Epidermal melanocyte (primary cell): ENCODE results near the gene NUCKS1.
"Not testable (repeated sequence)": the region's sequence is repeated elsewhere in the genome, so short reads cannot be mapped to it uniquely, and the experiment has no call there.

Source experiments
- DNase-seq: peaks from one replicate; pipeline ENCODE4 v3.0.0; 2011; ENCODE audit warnings: low spot score; ENCODE audit not compliant: insufficient read length

NUCKS1 gene

DNA sequence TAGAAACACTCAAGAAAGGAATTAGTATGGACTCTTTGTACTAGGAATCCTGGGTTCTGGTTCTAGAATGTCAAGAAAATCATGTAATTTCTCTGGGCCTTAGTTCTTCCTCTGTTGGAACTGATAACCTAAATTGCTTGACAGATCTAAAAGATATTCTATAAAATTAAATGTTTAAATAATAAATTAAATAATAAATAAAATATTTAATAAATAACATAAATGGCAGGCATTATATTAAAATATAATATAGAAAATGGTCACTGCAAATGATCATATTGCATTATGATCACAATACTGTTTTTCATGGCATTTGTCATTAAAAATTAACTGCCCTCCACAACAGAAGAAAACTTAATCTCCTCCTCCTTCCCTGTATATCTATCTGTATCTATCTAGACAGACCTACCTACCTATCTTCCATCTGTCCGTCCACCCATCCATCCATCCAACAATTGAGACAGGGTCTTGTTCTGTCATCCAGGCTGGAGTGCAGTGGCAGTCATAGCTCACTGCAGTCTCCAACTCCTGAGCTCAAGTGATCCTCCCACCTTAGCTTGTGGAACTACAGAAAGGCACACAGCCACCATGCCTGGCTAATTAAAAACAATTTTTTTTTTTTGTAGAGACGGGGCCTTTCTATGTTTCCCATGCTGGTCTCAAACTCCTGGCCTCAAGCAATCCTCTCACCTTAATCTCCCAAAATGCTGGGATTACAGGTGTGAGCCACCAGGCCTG lies 16.4 kb downstream of the NUCKS1 start:
- DNase-seq = no peak

DNA sequence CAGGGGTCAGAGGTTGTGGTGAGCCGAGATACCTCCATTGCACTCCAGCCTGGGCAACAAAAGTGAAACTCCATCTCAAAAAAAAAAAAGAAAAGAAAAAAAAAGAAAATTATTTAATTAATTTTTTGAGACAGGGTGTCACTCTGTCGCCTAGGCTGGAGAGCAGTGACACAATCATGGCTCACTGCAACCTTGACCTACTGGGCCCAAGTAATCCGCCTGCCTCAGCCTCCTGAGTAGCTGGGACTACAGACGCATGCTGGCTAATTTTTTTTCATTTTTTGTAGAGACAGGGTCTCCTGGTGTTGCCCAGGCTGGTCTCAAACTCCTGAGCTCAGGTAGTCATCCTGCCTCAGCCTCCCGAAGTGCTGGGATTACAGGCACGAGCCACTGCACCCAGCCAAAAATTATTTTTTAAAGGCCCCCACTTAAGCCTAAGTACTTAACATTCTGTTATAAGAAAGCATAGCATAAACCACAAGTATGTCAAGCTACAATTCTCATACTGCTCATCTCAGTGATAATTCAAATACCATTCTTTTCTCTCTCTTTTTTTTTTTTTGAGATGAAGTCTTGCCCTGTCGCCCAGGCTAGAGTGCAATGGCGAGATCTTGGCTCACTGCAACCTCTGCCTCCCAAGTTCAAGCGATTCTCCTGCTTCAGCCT lies 19.9 kb downstream of the NUCKS1 start:
- DNase-seq = no peak

DNA sequence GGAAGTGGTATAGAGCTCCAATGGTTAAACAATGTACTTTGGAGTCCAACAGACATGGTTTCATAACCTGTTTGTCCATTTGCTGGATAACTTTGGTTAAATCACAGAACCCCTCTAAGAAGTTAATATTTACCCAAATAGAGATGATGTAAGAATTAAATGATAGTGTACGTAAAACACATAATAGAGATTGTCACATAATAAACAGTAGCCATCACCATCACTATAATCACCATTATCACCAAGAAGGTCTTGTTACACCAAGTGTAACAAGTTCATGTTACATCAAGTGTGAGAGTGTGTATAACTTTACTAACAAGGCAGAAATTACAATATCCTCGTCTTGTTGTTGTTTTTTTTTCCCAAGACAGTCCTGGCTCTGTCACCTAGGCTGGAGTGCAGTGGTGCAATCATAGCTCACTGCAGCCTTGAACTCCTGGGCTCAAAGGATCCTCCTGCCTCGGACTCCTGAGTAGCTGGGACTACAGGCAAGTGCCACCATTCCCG lies 23.3 kb downstream of the NUCKS1 start:
- no peak for DNase-seq

DNA sequence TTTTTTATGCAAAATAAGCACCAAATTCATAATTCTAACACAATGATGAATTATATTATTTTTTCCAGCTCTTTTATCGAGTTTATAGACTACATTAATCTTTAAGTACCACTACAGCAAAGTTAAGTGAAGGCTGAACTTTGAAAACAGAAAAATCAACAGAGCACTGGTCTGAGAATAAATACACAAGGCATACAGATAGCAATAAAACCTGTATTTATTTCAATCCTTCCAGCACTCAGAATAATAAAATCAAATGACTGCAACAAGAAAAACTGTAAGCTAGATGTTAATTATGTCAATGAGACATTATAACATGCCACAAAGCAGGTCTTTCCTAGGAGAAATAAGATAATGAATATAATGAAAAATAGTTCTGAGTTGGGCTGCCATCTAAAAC lies 24.5 kb downstream of the NUCKS1 start:
- DNase-seq = no peak

DNA sequence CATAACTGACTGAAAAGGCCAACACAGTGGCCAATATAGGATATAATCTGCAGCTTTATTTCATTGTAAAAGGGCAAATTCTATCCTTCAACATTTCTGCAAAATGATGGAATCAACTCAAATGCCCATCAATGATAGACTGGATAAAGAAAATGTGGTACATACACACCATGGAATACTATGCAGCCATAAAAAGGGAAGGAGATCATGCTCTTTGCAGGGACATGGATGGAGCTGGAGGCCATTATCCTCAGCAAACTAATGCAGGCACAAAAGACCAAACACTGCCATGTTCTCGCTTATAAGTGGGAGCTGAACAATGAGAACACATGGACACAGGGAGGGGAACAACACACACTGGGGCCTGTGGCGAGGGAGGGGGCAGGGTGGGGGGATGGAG lies 29.2 kb downstream of the NUCKS1 start:
- DNase-seq = not testable (repeated sequence)

DNA sequence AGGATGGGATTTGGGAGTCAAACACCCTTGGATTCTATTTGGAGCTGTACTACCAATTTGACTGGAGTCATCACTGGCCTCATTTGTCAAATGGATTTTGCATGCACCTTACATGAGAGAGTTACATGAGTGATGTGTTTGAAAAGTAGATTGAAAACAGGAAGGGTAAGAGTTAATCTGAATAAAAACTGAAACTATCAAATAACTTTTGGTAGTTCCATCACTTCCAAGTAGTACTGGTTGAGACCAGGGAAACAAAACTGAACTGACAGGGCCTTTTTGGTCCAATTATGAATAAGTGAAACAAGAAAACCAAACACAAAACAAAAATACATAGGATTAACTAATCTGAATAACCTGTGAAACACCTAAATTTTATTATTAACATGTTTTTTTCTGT lies 30.2 kb downstream of the NUCKS1 start:
- DNase-seq = no peak

DNA sequence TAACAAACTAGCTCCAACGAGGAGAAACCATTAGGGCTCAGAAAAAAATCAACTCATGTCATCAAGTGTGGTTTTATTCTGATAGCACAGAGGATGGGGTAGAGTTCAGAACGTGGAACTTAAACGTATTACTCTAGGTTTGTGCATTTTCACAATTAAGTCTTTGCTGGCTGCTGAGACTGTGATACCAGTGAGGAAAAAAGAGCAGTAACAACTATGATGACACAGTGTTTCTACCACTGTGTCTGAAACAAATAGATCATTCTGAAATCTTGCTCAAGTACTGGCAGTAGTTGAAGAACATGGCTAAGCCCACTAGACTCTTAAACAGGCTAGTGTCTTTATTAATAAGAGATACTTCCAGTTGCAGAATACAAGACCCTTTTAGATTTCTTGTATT lies 31.0 kb downstream of the NUCKS1 start:
- no peak for DNase-seq

DNA sequence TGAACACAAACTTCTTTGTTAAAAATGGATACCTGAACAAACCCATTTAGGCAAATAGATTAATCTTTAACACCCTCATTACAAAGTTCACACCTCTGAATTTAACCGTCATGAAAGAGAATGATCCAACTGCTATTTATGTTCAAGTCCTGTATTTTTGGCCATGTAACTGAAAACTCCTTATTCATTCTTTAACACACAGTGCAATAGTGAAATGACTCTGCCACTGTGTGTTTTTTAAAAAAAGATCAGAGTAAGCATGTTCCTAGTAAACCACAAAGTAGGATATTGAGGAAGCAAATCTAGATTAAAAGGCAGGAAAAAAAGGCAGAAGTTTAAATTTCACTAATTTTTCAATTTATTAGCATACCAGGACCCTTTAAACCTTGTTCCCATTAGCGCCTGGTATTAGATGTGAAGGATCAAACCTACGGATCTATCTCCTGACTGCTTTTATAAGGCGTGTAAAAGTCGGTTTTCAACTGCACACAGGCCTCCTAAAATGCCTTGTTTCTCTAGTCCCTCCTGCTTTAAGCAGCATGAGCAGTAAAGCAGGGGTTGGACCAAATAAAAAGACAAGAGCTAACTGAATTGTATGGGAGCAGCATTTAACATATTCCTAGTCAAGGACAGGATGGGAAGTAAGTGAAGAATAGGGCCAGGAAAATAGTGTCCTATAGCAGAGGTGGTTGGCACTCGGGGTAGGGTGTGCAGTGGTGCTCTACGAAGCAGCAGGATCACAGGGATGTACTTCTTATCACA lies 33.4 kb downstream of the NUCKS1 start:
- no peak for DNase-seq

DNA sequence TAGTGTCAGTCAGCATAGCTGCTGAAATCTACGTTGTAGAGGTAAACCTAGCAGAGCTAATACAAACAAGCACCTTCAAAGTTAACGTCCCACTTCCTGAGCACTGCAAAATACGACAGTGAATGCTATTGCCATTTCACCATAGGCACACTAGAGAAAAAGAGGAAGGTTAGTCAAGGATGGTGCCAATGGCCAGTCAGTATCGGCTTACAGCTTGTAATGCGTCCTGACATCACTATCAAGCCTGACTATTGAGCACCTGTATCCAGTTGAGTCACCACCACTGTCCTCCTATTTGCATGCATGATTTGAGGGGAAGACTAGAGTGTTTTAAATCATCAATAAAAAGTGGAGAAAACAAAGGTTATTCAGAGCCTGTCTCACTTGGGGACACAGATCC lies 34.4 kb downstream of the NUCKS1 start:
- no peak for DNase-seq

DNA sequence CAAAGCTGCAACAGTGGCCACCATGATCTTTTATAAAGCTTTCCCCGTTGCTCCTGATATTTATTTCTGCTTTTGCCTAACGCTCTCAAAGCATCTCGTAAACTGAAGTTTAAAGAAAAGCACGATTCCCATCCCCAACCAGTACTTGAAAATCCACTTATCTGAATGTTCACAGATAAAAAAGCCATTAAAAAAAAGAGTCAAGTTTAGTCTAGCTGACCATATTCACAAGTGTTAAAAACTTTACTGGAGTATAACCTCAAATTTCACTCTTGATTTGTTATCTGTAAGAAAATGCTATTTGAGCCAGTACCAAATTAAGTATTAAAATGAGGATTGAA lies 35.1 kb downstream of the NUCKS1 start:
- no peak for DNase-seq

DNA sequence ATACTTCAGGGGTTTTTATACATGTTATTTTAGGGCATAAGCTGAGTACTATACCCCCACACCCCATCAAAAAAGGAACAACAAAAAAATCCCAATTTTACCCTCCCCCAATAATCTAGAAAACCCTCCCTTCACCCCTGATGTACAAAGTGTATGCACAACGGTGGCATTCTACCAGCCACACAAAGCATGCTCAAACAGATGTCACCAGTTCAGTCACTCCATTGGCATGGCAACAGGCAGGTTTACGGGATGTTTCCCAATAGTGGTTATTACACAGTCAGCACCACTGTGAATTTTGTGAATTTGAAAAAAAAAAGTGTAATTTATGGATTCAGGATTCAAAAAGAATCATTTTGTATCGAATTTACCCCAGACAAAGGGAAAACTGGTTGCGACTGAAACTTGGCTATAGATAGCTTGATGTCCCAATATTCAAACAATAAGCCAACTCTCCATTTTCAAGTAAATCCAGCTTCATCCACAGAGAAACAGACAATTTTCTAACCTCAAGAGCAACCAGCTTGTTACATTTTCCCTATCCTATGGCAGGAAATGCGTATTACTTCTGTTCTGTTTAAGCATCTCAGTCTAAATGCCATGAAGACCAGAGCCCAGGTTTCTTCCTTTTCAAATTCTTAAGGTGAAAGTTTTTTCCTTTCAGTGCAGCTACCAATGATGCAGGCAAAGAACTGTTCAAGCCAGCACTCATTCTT lies 35.6 kb downstream of the NUCKS1 start:
- DNase-seq = no peak

DNA sequence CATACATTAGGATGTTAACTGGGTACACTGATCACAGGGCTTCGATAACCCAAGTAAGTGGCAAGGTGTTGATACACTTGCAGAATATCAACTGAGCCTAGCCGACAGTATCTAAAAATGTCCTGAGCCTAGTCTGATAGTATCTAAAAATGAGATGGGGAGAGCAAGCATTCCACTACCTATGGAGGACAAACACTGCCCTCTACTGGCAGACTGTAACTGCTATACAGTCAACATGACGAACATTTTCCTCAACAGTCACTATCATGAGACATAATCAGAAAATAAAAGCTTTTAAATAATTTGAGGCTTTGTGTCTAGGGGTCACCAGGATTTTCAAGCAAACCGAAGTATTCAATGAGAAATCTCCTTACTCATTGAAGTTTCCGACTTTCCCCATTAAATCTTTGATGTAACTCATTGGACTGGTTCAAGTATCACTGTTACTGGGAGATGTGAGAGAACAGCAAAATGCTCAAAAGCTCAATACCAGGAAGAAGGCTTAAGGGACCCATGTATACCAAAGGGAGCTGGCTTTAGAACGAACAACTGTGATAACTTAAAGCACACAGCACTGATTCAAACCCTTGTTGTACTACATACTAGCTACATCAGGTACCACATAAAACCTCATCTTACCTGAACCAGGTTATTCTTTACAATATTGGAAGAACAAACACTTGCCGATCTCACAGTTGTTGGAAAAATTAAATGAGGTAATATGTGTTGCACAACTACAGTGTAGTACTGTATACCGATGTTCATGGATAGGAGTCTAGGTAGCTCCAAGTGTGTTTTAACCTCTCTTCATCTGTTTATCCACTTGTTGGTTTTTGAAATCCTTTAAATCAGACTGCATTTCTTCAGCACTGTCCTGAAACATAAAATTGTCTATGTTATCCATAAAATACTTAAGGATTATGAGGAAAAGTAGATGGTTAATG lies 38.6 kb downstream of the NUCKS1 start:
- DNase-seq = peak; percentile 59

DNA sequence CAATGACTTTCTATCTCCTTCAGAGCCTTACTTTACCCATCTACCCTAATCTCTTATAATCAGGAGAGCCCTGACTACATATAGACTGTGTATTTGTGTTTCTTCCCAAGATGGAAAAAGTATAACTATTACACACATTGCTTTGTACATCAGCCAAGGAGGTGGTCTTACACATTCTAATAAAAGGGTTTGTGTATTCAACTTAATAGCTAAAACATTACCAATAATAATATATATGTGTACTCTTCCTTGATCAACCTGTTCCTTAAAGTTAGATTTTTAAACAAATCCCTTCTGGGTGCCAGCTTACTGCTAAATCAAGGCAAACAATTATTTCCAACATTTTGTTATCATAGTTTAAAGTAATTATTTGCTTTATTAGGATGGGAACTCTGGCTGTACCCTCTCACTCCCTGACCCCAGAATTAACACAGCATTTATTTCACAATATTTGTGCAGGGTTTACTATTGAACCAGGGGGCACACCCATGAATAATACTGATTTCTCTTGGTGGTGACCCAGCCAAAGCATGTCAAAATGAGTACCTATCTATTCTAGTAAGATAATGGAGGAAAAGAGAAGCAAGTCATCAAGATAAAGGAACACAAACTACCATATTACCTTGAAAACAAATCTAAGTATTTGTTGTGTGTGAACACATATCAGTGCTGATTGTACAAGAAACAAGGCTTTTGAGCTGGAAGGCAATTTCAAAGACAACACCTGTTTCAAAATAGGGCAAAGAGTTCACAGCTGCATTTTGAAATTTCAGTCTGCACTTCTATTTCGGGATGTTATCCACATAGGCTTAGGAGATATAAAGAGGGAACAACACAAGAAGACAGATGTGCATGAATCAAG lies 39.5 kb downstream of the NUCKS1 start:
- DNase-seq = no peak

DNA sequence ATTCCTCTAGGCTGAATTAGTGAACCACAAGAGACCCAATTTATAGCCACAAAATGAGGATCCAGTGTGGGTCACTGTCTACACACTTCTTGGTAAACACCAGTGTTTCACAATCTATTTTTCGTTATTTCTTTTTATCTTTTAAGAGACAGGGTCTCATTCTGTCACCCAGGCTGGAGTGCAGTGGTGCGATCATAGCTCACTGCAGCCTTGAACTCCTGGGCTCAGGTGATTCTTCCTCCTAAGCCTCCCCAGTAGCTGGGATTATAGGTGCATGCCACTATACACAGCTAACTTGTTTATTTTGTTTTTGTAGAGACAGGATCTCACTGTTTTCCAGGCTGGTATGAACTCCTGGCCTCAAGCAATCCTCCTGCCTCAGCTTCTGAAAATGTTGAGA lies 40.3 kb downstream of the NUCKS1 start:
- DNase-seq = no peak

DNA sequence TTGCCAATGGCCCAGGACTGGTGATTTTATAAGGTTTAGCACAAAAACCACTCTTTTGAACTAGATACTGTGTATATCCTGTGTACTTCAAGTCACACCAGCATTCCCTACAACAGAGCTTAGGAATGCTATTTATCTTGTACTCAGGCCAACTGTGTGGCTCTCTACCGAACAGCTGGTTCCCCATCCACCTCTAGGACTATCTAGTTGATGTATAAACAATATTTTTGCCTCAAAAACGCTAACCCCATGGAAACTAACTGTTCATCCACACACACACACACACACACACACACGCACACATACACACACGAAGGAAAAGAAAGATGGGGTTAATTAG lies 41.0 kb downstream of the NUCKS1 start:
- DNase-seq = no peak

DNA sequence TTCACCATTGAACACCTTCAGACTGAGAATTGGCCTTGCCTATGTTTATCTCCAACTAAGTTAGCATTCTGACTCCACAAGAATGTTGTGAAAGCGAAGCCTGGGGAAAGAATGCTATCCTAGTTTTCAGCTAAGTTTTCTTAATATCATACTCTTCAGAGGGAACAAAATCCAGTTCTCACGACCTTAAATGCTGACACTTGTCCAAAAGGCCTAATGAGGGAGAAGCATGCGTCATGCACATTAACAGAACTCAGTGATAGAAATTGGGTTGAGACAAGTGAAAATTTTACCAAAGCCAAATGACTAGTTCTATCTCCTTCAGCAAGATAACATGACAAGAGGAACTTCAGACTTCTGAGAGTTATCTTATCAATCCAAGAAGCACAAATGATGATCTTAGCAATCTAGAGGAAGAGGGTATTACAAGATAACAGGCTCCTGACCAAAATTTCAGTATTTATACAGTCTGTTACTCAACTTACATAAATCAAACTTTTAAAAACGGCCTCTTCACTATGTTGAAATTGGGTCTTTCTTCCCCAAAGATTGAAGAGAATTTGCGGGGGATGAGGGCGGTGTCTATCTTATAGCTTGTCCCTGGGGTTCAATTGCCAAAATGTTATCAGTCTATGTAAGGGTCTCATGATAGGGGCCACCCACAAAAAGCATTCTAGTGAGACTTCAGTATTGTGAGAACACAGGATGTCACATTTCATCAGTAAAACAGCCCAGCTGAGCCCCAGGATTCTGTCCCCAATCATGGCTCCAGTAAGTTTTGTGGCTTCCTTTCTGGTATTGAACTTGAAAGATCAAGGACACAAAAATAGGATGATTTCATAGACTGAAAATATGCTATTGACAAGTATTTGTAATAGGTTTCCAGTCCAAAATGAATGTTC lies 43.1 kb downstream of the NUCKS1 start:
- no peak for DNase-seq

DNA sequence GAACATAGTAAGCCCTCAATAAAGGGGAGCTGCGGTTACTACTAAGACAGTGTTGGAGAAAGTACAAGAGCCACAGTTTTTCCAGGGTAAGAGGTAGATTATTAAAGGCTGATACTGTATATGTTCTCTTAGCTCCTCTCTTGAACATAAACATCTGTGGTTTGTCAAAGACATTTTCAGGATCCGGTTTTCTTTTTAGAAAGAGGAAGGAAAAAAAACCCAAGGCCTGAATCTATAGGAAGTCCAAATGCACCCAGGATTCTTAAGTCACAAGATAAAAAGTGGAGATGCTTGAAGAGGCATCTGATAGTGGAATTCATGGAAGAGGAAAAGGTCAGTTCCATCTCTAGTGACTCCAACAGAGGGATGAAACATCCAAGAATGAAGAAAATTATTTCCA lies 45.1 kb downstream of the NUCKS1 start:
- no peak for DNase-seq

DNA sequence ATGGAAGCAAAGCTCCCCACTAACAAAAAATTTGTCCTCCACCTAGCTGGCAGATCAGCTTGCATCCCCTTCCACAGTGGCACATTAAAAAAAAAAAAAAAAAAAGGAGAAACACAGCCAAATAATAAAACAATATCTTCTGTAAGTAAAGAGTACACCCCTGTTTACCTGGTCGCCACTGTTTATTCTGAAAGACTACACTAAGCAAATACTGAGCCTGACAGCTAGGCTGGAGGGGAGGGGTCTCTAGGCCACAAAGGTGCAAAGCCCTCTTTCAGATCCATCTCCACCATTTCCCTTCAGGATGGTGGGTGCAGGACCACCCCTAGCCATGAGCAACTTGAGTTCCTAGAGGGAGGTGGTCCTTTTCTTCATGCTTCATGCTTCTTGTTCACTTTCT lies 46.9 kb downstream of the NUCKS1 start:
- no peak for DNase-seq

DNA sequence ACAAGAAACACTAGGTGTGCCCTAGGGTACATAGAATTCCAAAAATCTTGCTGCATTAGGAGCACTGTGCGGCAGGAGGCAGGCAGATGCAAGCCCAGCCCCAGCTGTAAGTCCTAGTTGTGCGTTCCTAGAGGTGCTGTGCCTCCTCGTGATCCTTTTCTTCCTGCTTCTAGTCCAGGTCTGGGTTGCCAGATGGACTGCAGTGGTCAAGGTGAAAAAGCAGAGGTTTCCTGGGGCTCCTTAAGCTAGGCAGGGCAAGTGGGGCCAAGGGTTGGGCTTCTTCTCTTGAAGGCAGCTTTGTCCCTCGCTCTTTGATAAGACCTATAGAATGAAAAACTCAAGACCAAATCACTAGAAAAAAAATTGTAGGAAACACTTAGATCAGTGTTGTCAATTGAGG lies 48.1 kb downstream of the NUCKS1 start:
- DNase-seq = no peak
